Measurements from ENCODE around the gene POLR1D.

DNA sequence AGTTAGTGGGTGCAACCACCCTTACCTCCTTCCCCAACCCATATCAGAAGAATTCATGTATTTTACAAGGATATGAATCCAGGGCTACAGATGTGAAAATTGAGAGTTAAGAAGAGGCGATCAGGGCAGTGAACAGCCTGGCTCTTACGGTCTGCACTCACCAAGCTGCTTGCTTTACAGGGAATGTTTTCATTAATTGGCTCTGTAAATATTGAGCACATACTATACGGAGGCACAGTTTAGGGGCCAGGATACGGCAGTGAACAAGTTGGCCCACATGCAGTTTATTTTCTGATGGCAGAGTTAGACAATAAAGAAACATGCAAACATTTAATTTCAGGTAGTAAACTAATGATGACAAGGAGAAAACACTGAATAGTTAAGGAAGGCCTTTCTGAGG lies 6.4 kb downstream of the POLR1D start:
- TF ChIP-seq, protein P1, sequence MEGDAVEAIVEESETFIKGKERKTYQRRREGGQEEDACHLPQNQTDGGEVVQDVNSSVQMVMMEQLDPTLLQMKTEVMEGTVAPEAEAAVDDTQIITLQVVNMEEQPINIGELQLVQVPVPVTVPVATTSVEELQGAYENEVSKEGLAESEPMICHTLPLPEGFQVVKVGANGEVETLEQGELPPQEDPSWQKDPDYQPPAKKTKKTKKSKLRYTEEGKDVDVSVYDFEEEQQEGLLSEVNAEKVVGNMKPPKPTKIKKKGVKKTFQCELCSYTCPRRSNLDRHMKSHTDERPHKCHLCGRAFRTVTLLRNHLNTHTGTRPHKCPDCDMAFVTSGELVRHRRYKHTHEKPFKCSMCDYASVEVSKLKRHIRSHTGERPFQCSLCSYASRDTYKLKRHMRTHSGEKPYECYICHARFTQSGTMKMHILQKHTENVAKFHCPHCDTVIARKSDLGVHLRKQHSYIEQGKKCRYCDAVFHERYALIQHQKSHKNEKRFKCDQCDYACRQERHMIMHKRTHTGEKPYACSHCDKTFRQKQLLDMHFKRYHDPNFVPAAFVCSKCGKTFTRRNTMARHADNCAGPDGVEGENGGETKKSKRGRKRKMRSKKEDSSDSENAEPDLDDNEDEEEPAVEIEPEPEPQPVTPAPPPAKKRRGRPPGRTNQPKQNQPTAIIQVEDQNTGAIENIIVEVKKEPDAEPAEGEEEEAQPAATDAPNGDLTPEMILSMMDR (IDR thresholded peaks at IDR 0.05) = no peak
- no peak for TF ChIP-seq EP300 (IDR thresholded peaks at IDR 0.05)
